OCI-LY7 (cell line): ENCODE measurements around the gene NCAM1. TPM values are rescaled to one million over a fixed set of nuclear protein-coding genes. Genes with fewer than 3 reads are reported as not detected.
A peak's percentile ranks its signal among the peaks of the same experiment; 100 is the strongest.

Experiments used
- BruUV-seq: library from RNA; stranded (reverse); fragments of 400-500 nt; replicated peaks from 2 replicates; lab custom pipeline; 2021; lab: Mats Ljungman, UMichigan
- CTCF ChIA-PET: fragments of 300-600 bp; sonication (Branson Sonifier 250); formaldehyde crosslinking; loops from one replicate; lab custom pipeline; 2022; ENCODE audit warnings: antibody characterized with exemption; ENCODE audit not compliant: unreplicated experiment; lab: Charles Lee
- POLR2A ChIA-PET: fragments of 300-600 bp; sonication (Branson Sonifier 250); formaldehyde crosslinking; loops from one replicate; lab custom pipeline; 2022; ENCODE audit warnings: antibody characterized with exemption; lab: Charles Lee
- DNase-seq: peaks from one replicate; pipeline ENCODE4 v3.0.0-alpha.2; 2015; ENCODE audit warnings: low spot score
- H2AFZ ChIP-seq: fragments of 200-600 bp; sonication (generic), shearing (Covaris generic); 2 replicates; pipeline ENCODE4 v1.6.1; 2014; ENCODE audit warnings: mild to moderate bottlenecking, antibody characterized with exemption, low read length, moderate library complexity
- H3K27ac ChIP-seq: fragments of 200-600 bp; sonication (generic); 2 replicates; pipeline ENCODE4 v1.5.1; 2014; ENCODE audit warnings: mixed run types, low read depth, mild to moderate bottlenecking, moderate library complexity, low read length, inconsistent platforms; ENCODE audit not compliant: poor library complexity, severe bottlenecking
- H3K36me3 ChIP-seq: fragments of 200-600 bp; sonication (generic); 2 replicates; pipeline ENCODE4 v1.6.1; 2014; ENCODE audit warnings: mild to moderate bottlenecking, antibody characterized with exemption, low read length, moderate library complexity, mixed read lengths; ENCODE audit not compliant: insufficient read depth
- H3K4me1 ChIP-seq: fragments of 200-600 bp; sonication (generic); 2 replicates; pipeline ENCODE4 v1.5.1; 2014; ENCODE audit warnings: mild to moderate bottlenecking, low read length; ENCODE audit not compliant: insufficient read depth, poor library complexity, severe bottlenecking
- H3K4me2 ChIP-seq: fragments of 200-600 bp; sonication (generic); 2 replicates; pipeline ENCODE4 v1.6.1; 2014; ENCODE audit warnings: mild to moderate bottlenecking, low read length
- H3K4me3 ChIP-seq: fragments of 200-600 bp; sonication (generic); 2 replicates; pipeline ENCODE4 v1.5.1; 2014; ENCODE audit warnings: mild to moderate bottlenecking, low read depth, low read length; ENCODE audit not compliant: poor library complexity, severe bottlenecking
- H3K79me2 ChIP-seq: fragments of 200-600 bp; sonication (generic); 2 replicates; pipeline ENCODE4 v1.6.1; 2016; ENCODE audit warnings: low read depth, mild to moderate bottlenecking, low read length, moderate library complexity, mixed read lengths; ENCODE audit not compliant: insufficient read depth
- H3K9me2 ChIP-seq: fragments of 200-600 bp; sonication (generic); 2 replicates; pipeline ENCODE4 v1.6.1; 2016; ENCODE audit warnings: mild to moderate bottlenecking, low read length, mixed read lengths; ENCODE audit not compliant: insufficient read depth
- H3K9me3 ChIP-seq: fragments of 200-600 bp; sonication (generic); 2 replicates; pipeline ENCODE4 v1.6.1; 2014; ENCODE audit warnings: mild to moderate bottlenecking, mixed run types, low read length, mixed read lengths
- H4K20me1 ChIP-seq: fragments of 200-600 bp; sonication (generic); 2 replicates; pipeline ENCODE4 v1.6.1; 2014; ENCODE audit warnings: mild to moderate bottlenecking, antibody characterized with exemption, low read length, moderate library complexity, mixed read lengths; ENCODE audit not compliant: insufficient read depth
- EZH2phosphoT487 ChIP-seq: fragments of 200-600 bp; sonication (generic); IDR thresholded peaks from 2 replicates; pipeline ENCODE4 v1.6.1; 2018; ENCODE audit warnings: low read depth, borderline replicate concordance, mild to moderate bottlenecking, mixed run types, antibody characterized with exemption, low read length, moderate library complexity, mixed read lengths
- intact Hi-C: fragments of 100-400 bp; cut with micrococcal nuclease; formaldehyde crosslinking; loops from one replicate; pipeline ENCODE4 v1.10.0; 2022; ENCODE audit not compliant: unreplicated experiment
- total RNA-seq, 2 experiments: library from RNA; depleted of rRNA in 1 of 2; stranded (reverse); fragments of >200 nt in 1 of 2; shearing (Covaris generic) in 1 of 2; gene quantifications; 2 replicates each; pipeline ENCODE4 v1.2.3, GENCODE V29; 2014 to 2022
- TF ChIP-seq, protein P1 (sequence below): fragments of 200-600 bp; sonication (generic); conservative IDR thresholded peaks from 2 replicates; pipeline ENCODE4 v1.5.1; 2014; ENCODE audit warnings: mild to moderate bottlenecking, antibody characterized with exemption, low read length, moderate library complexity, mixed read lengths

NCAM1 gene
- total RNA-seq, 2 experiments from 2014 or later, result not detected

GRCh38 chr11:112961751-112962578, 745 bp downstream of the NCAM1 start:
- Histone ChIP-seq H3K4me3 (no peak overlapping the region), H2AFZ (no peak overlapping the region), H4K20me1 (no peaks in the 10 kb centered on the region), H3K27ac (no peak overlapping the region), H3K79me2 (no peaks in the 10 kb centered on the region), H3K36me3 (no peaks in the 10 kb centered on the region), H3K4me1 (no peaks in the 10 kb centered on the region), H3K9me2 (no peaks in the 10 kb centered on the region), H3K4me2 (peak overlapping the region; percentile 39; the same call in 1 of the 2 replicates), H3K9me3 (no peaks in the 10 kb centered on the region)
- POLR2A ChIA-PET, result no interaction called here
- CTCF ChIA-PET, result no interaction called here
- TF ChIP-seq EZH2phosphoT487, result no peak
- TF ChIP-seq, protein P1, sequence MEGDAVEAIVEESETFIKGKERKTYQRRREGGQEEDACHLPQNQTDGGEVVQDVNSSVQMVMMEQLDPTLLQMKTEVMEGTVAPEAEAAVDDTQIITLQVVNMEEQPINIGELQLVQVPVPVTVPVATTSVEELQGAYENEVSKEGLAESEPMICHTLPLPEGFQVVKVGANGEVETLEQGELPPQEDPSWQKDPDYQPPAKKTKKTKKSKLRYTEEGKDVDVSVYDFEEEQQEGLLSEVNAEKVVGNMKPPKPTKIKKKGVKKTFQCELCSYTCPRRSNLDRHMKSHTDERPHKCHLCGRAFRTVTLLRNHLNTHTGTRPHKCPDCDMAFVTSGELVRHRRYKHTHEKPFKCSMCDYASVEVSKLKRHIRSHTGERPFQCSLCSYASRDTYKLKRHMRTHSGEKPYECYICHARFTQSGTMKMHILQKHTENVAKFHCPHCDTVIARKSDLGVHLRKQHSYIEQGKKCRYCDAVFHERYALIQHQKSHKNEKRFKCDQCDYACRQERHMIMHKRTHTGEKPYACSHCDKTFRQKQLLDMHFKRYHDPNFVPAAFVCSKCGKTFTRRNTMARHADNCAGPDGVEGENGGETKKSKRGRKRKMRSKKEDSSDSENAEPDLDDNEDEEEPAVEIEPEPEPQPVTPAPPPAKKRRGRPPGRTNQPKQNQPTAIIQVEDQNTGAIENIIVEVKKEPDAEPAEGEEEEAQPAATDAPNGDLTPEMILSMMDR, result no peak
- no TSS peak for BruUV-seq
- no peak for DNase-seq
- intact Hi-C loops, result no loop called here

- no peak for DNase-seq
- H4K20me1 ChIP-seq, result no peaks in the 10 kb centered on the region
- ChIA-PET POLR2A (no interaction called here), CTCF (no interaction called here)
- no TSS peak for BruUV-seq
- no peaks in the 10 kb centered on the region for H3K9me3 ChIP-seq
- H3K4me3 ChIP-seq, result no peak overlapping the region
- TF ChIP-seq EZH2phosphoT487, result no peak
- TF ChIP-seq, protein P1, result no peak
- intact Hi-C loops, result no loop called here
- no peak overlapping the region for H3K27ac ChIP-seq
- H3K36me3 ChIP-seq, result no peaks in the 10 kb centered on the region
- no peaks in the 10 kb centered on the region for H3K4me1 ChIP-seq
- no peak overlapping the region for H2AFZ ChIP-seq
- no peaks in the 10 kb centered on the region for H3K79me2 ChIP-seq
- no peak overlapping the region for H3K4me2 ChIP-seq
- no peaks in the 10 kb centered on the region for H3K9me2 ChIP-seq
These were observed 1.6 kb downstream of the NCAM1 start for GRCh38 chr11:112962579-112963367.
